IMR-90 (cell line): ENCODE data around the gene ACY1. TPM values are rescaled to one million over a fixed set of nuclear protein-coding genes. Genes with fewer than 3 reads are reported as not detected.

Experiments used
- ATAC-seq: fragments of 200-7000 bp; cut with Tn5 transposase; 2 replicates; pipeline ENCODE4 v1.9.1; 2020; ENCODE audit warnings: low read depth, mild to moderate bottlenecking, moderate library complexity
- BruUV-seq: library from RNA; stranded (reverse); fragments of 400-500 nt; replicated peaks from 2 replicates; lab custom pipeline; 2021; lab: Mats Ljungman, UMichigan
- CTCF ChIA-PET: fragments of 300-600 bp; formaldehyde crosslinking; extraction: SDS; loops from one replicate; lab custom pipeline; 2021; ENCODE audit warnings: antibody characterized with exemption; lab: Yijun Ruan, JAX
- POLR2A ChIA-PET: fragments of 300-600 bp; sonication (Branson Sonifier 250); formaldehyde crosslinking; loops from one replicate; lab custom pipeline; 2022; ENCODE audit warnings: antibody characterized with exemption; ENCODE audit not compliant: unreplicated experiment; lab: Charles Lee
- DNase-seq: peaks from one replicate; pipeline ENCODE4 v3.0.0; 2013
- H2AFZ ChIP-seq: replicated peaks from 2 replicates; pipeline ENCODE3; 2013; ENCODE audit warnings: low read length, mild to moderate bottlenecking; ENCODE audit not compliant: poor library complexity
- H2AK5ac ChIP-seq: 2 replicates; pipeline ENCODE4 v1.6.1; 2013; ENCODE audit warnings: low read depth, low read length, inconsistent platforms
- H2AK9ac ChIP-seq: replicated peaks from 2 replicates; pipeline ENCODE3; 2013; ENCODE audit warnings: mild to moderate bottlenecking, low read depth, low read length, moderate library complexity; ENCODE audit not compliant: poor library complexity
- H2BK120ac ChIP-seq: 2 replicates; pipeline ENCODE4 v1.6.1; 2013; ENCODE audit warnings: low read depth, low read length, inconsistent platforms
- H2BK15ac ChIP-seq: 3 replicates; pipeline ENCODE4 v1.6.1; 2013; ENCODE audit warnings: low read depth, low read length, inconsistent platforms
- H2BK20ac ChIP-seq: 2 replicates; pipeline ENCODE4 v1.6.1; 2013; ENCODE audit warnings: low read depth, mild to moderate bottlenecking, inconsistent platforms, low read length, moderate library complexity
- H2BK5ac ChIP-seq: 2 replicates; pipeline ENCODE4 v1.6.1; 2013; ENCODE audit warnings: mild to moderate bottlenecking, low read depth, low read length, inconsistent platforms; ENCODE audit not compliant: poor library complexity, severe bottlenecking
- H3K14ac ChIP-seq: replicated peaks from 2 replicates; pipeline ENCODE4 v1.6.1; 2013; ENCODE audit warnings: low read depth, low read length, inconsistent platforms
- H3K18ac ChIP-seq: 2 replicates; pipeline ENCODE4 v1.6.1; 2013; ENCODE audit warnings: low read depth, low read length, control low read depth
- H3K23ac ChIP-seq: 2 replicates; pipeline ENCODE4 v1.6.1; 2013; ENCODE audit warnings: low read depth, low read length, inconsistent platforms
- H3K27ac ChIP-seq: 2 replicates; pipeline ENCODE4 v1.5.1; 2013; ENCODE audit warnings: mild to moderate bottlenecking, control low read depth, low read length; ENCODE audit not compliant: insufficient read depth
- H3K27me3 ChIP-seq: 2 replicates; pipeline ENCODE4 v1.6.1; 2013; ENCODE audit warnings: low read length; ENCODE audit not compliant: control insufficient read depth, insufficient read depth
- H3K36me3 ChIP-seq: 2 replicates; pipeline ENCODE4 v1.6.1; 2013; ENCODE audit warnings: low read length, mixed read lengths; ENCODE audit not compliant: control insufficient read depth, insufficient read depth
- H3K4ac ChIP-seq: 2 replicates; pipeline ENCODE4 v1.6.1; 2013; ENCODE audit warnings: low read depth, low read length, inconsistent platforms
- H3K4me1 ChIP-seq: 2 replicates; pipeline ENCODE4 v1.6.1; 2013; ENCODE audit warnings: low read length, mixed read lengths; ENCODE audit not compliant: control insufficient read depth, insufficient read depth
- H3K4me2 ChIP-seq: 2 replicates; pipeline ENCODE4 v1.6.1; 2013; ENCODE audit warnings: low read depth, mild to moderate bottlenecking, control low read depth, low read length, moderate library complexity
- H3K4me3 ChIP-seq: 2 replicates; pipeline ENCODE4 v1.5.1; 2013; ENCODE audit warnings: low read depth, mild to moderate bottlenecking, control low read depth, low read length, moderate library complexity; ENCODE audit not compliant: insufficient read depth
- H3K56ac ChIP-seq: 2 replicates; pipeline ENCODE4 v1.6.1; 2013; ENCODE audit warnings: low read length, inconsistent platforms; ENCODE audit not compliant: insufficient read depth; ENCODE audit errors: extremely low read depth
- H3K79me1 ChIP-seq, 2 experiments: 2 replicates each; pipeline ENCODE4 v1.6.1; 2013; ENCODE audit warnings: low read length in 2 of 2, inconsistent platforms in 1 of 2, low read depth in 1 of 2
- H3K9ac ChIP-seq: 2 replicates; pipeline ENCODE4 v1.6.1; 2013; ENCODE audit warnings: low read depth, low read length, control low read depth
- H3K9me1 ChIP-seq: 2 replicates; pipeline ENCODE4 v1.6.1; 2013; ENCODE audit warnings: low read length, inconsistent platforms; ENCODE audit not compliant: insufficient read depth
- H3K9me3 ChIP-seq: 2 replicates; pipeline ENCODE4 v1.6.1; 2013; ENCODE audit warnings: low read length; ENCODE audit not compliant: control insufficient read depth, insufficient read depth
- H4K20me1 ChIP-seq: 2 replicates; pipeline ENCODE4 v1.6.1; 2013; ENCODE audit warnings: low read length, inconsistent platforms; ENCODE audit not compliant: insufficient read depth
- H4K5ac ChIP-seq: 2 replicates; pipeline ENCODE4 v1.6.1; 2013; ENCODE audit warnings: mild to moderate bottlenecking, low read depth, low read length, control low read depth
- H4K8ac ChIP-seq, 2 experiments: 2 replicates each; pipeline ENCODE4 v1.6.1; 2013; ENCODE audit warnings: low read depth in 2 of 2, low read length in 2 of 2, control low read depth in 1 of 2, inconsistent platforms in 1 of 2
- H4K91ac ChIP-seq: 2 replicates; pipeline ENCODE4 v1.6.1; 2013; ENCODE audit warnings: low read depth, low read length, inconsistent platforms; ENCODE audit not compliant: insufficient read depth
- CEBPB ChIP-seq: IDR thresholded peaks from 2 replicates; pipeline ENCODE4 v1.6.1; 2012; ENCODE audit warnings: low read depth, low read length, improper control_type of control experiment
- CHD1 ChIP-seq: IDR thresholded peaks from 2 replicates; pipeline ENCODE4 v1.6.1; 2012; ENCODE audit warnings: low read depth, low read length, improper control_type of control experiment
- MAZ ChIP-seq: IDR thresholded peaks from 2 replicates; pipeline ENCODE4 v1.6.1; 2012; ENCODE audit warnings: low read depth, mild to moderate bottlenecking, low read length, improper control_type of control experiment, moderate library complexity, borderline replicate concordance
- NFE2L2 ChIP-seq: fragments of 150-350 bp; IDR thresholded peaks from 2 replicates; pipeline ENCODE4 v1.6.1; 2016; ENCODE audit warnings: low read depth, mild to moderate bottlenecking, low read length
- POLR2A ChIP-seq: IDR thresholded peaks from 2 replicates; pipeline ENCODE4 v1.6.1; 2012; ENCODE audit warnings: mild to moderate bottlenecking, low read depth, low read length
- RFX5 ChIP-seq: IDR thresholded peaks from 2 replicates; pipeline ENCODE4 v1.8.0; 2012; ENCODE audit warnings: low read depth, mild to moderate bottlenecking, low read length, moderate library complexity
- WGBS, 2 experiments: methylation state at CpG; one replicate each; pipeline versions ENCODE4 v1.1.5 to v1.1.7; 2013; ENCODE audit warnings: missing lambda C conversion rate in 2 of 2; ENCODE audit not compliant: insufficient read length in 1 of 2; ENCODE audit errors: extremely low coverage in 2 of 2; 5-methylcytosine and 5-hydroxymethylcytosine counted together
- dilution Hi-C: fragments of 300-500 bp; cut with HindIII; formaldehyde crosslinking; loops from one replicate; pipeline ENCODE4 v1.14.3; 2018; ENCODE audit warnings: low sequenced_read_pairs; ENCODE audit not compliant: unreplicated experiment
- in situ Hi-C: fragments of 300-500 bp; cut with MboI; formaldehyde crosslinking; loops from 3 replicates; pipeline ENCODE4 v1.14.3; 2019; ENCODE audit warnings: low sequenced_read_pairs, inconsistent platforms, mixed read lengths
- intact Hi-C: fragments of 100-400 bp; cut with micrococcal nuclease; formaldehyde crosslinking; loops from 2 replicates; pipeline ENCODE4 v1.10.0; 2022
- polyA plus RNA-seq, 3 experiments: library from polyadenylated mRNA; depleted of rRNA; stranded (reverse); fragments of >200 nt; gene quantifications; 2 replicates each; pipeline ENCODE4 v1.2.3, GENCODE V29; 2012; ENCODE audit warnings: low replicate concordance in 1 of 3
- total RNA-seq: library from RNA; depleted of rRNA; stranded (reverse); fragments of >200 nt; gene quantifications from 2 replicates; pipeline ENCODE4 v1.2.3, GENCODE V29; 2012
- TF ChIP-seq, protein P1 (sequence below): conservative IDR thresholded peaks from 2 replicates; pipeline ENCODE4 v1.5.1; 2012; ENCODE audit warnings: mild to moderate bottlenecking, low read depth, low read length, improper control_type of control experiment

Gene ACY1
- total and polyA plus RNA-seq, 2 of the 4 experiments (the other 2 are of a cell fraction) = 22.0 to 47.1 TPM

DNA sequence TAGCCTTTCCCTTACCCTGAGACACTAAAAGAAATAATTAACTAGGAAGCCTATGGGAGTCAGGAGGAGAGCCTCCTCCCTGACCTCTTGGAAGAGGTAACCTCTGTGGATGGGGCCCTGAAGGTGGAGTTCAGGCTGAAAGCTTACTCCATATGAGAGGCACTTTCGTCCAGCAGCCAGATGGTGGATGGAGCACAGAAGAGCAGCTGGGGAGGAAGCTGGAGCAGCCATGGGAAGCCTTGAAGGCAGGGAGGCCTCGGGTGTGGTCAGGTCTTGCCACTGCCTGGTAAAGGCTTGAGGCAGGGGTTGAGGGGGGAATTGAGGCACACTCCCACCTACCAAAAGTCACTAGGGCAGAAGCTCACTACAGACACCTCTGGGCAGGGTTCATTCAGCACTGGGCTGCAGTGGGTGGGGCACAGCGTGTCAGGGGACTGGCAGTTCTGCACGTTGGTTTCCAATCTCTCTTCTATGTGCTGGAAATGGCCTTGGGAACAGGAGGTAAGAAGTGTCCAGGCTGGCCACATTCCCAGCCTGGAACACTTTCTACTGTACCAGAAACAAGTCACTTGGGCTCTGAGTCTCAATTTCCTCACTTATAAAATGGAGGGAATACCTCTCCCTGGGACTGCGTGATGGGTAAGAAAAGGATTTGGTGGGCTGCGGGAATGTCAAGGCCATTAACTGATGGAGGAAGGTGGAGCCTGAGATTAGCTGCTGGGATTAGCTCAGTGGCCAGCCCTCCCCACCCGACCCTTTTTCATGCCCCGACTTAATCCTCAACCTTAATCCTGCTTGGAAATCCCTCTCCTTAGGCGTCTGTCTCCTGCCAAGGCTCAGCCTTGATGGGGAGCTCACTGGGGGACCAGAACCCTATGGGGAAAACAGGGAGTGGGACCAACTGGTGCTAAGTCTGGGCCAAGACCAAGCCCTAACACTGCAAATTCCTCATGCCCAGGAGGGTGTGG, 21.4 kb upstream of the ACY1 start:
- H3K36me3 ChIP-seq = peaks cover 30% of the 10 kb centered on the region
- no peak overlapping the region for H3K9ac ChIP-seq
- H3K18ac ChIP-seq = no peak overlapping the region
- H3K4me1 ChIP-seq = peaks cover 22% of the 10 kb centered on the region
- no peak overlapping the region for H3K56ac ChIP-seq
- peaks cover 17% of the 10 kb centered on the region; the same call in 1 of the 2 replicates for H4K20me1 ChIP-seq
- H3K4me2 ChIP-seq = no peak overlapping the region
- in situ Hi-C loops = loop anchor here (25.0 kb wide), 1 partner anchor 1625 kb away; the partner anchor contains the start of genes RASSF1, TUSC2 and ZMYND10
- no peak for TF ChIP-seq CEBPB
- TF ChIP-seq MAZ = no peak
- TF ChIP-seq, protein P1, sequence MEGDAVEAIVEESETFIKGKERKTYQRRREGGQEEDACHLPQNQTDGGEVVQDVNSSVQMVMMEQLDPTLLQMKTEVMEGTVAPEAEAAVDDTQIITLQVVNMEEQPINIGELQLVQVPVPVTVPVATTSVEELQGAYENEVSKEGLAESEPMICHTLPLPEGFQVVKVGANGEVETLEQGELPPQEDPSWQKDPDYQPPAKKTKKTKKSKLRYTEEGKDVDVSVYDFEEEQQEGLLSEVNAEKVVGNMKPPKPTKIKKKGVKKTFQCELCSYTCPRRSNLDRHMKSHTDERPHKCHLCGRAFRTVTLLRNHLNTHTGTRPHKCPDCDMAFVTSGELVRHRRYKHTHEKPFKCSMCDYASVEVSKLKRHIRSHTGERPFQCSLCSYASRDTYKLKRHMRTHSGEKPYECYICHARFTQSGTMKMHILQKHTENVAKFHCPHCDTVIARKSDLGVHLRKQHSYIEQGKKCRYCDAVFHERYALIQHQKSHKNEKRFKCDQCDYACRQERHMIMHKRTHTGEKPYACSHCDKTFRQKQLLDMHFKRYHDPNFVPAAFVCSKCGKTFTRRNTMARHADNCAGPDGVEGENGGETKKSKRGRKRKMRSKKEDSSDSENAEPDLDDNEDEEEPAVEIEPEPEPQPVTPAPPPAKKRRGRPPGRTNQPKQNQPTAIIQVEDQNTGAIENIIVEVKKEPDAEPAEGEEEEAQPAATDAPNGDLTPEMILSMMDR = no peak
- TF ChIP-seq NFE2L2 = no peak
- TF ChIP-seq POLR2A = no peak
- TF ChIP-seq RFX5 = no peak
- no peak for TF ChIP-seq CHD1
- peaks cover 13% of the 10 kb centered on the region for H3K9me1 ChIP-seq
- H3K79me1 ChIP-seq = peaks cover 29 to 52% of the 10 kb centered on the region in 2 experiments
- no TSS peak for BruUV-seq
- WGBS, 2 experiments = no CpG with 5 or more reads among the region's 9 CpGs
- dilution Hi-C loops = no loop called here
- H2AK5ac ChIP-seq = no peak overlapping the region
- no peak overlapping the region for H3K23ac ChIP-seq
- intact Hi-C loops = no loop called here
- DNase-seq (no peak), ATAC-seq (no peak)
- no peak overlapping the region for H4K5ac ChIP-seq
- no peak overlapping the region for H3K27ac ChIP-seq
- no peak overlapping the region for H3K14ac ChIP-seq
- no peaks in the 10 kb centered on the region for H3K27me3 ChIP-seq
- H2BK5ac ChIP-seq = no peak overlapping the region
- no peak overlapping the region for H2AFZ ChIP-seq
- H4K8ac ChIP-seq = no peak overlapping the region
- CTCF ChIA-PET = no interaction called here
- POLR2A ChIA-PET = no interaction called here
- H2BK15ac ChIP-seq = no peak overlapping the region
- peak overlapping the region; percentile 58 for H2AK9ac ChIP-seq
- H2BK20ac ChIP-seq = no peak overlapping the region
- H4K91ac ChIP-seq = no peak overlapping the region
- H3K9me3 ChIP-seq = no peaks in the 10 kb centered on the region
- H3K4ac ChIP-seq = no peak overlapping the region
- no peak overlapping the region for H2BK120ac ChIP-seq
- no peak overlapping the region for H3K4me3 ChIP-seq
